VCaP (cell line): ENCODE data around the gene FNDC11.

Source experiments
- H3K27ac ChIP-seq: fragments of 450-650 bp; 2 replicates; pipeline ENCODE4 v1.5.1; 2017
- CTCF ChIP-seq: fragments of 450-650 bp; conservative IDR thresholded peaks from 2 replicates; pipeline ENCODE4 v1.5.1; 2017; ENCODE audit warnings: mild to moderate bottlenecking, moderate library complexity

Gene FNDC11

GRCh38 chr20:63553933-63554290, at the start of gene FNDC11:
TSS of gene FNDC11 (plus strand) at chr20:63554159. CDS start at chr20:63555664, 1,505 bp downstream.
- H3K27ac ChIP-seq: peak within 1 kb of the TSS; percentile 40; the same call in 1 of the 2 replicates
- TF ChIP-seq CTCF: no peak

DNA sequence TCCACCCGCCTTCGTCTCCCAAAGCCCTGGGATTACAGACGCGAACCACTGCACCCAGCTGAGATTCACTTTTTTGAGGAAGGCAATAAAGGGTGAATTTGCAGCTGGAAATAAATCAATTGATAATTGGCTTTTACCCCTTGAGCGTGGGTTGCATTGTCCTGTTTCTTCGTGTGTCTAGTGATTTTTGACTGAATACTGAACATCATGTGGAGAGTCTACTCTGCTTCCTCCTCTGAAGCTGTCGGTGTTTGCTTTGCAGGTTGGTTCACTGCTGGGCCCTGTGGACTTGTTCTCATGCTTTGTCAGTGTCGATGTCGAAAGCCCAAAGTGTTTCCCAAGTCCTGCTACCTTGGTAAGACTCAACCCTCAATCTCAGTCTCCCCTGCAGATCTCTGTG, 49.3 kb upstream of the FNDC11 start:
- H3K27ac ChIP-seq: no peak overlapping the region
- TF ChIP-seq CTCF: no peak

- no peak for TF ChIP-seq CTCF
- H3K27ac ChIP-seq: no peak overlapping the region
Measured at GRCh38 chr20:63505281-63505680, 48.7 kb upstream of the FNDC11 start.

- no peak for TF ChIP-seq CTCF
- no peak overlapping the region for H3K27ac ChIP-seq
Measured at GRCh38 chr20:63505723-63506122, 48.2 kb upstream of the FNDC11 start.

- TF ChIP-seq CTCF: no peak
- no peak overlapping the region for H3K27ac ChIP-seq
Measured at GRCh38 chr20:63507083-63507743, 46.7 kb upstream of the FNDC11 start.

- no peak for TF ChIP-seq CTCF
- no peak overlapping the region for H3K27ac ChIP-seq
Measured at GRCh38 chr20:63508072-63508768, 45.7 kb upstream of the FNDC11 start.

DNA sequence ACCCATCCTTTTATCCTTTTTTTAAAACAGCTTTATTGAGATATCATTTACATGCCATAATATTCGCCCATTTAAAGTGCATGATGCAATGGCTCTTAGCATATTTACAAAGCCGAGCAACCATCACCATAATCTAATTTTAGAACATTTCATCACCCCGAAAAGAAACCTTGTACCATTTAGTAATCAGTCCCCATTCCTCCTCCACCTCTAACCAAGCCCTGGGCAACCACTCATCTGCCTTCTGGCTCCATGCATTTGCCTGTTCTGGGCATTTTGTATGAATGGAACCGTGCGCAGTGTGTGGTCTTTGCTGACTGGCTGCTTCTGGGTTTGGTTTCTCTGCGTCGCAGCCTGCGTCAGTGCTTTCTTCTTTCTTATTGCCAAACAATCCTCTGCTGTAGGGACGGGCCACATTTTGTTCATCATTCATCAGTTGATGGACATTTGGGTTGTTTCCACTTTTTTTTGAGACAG, 44.8 kb upstream of the FNDC11 start:
- TF ChIP-seq CTCF: no peak
- H3K27ac ChIP-seq: no peak overlapping the region
